Measurements from ENCODE around the gene TP53BP2. TPM values are rescaled to one million over a fixed set of nuclear protein-coding genes. Genes with fewer than 3 reads are reported as not detected.

The TP53BP2 gene
- total RNA-seq, 1 experiment from 2014 or later = 34.7 TPM

DNA sequence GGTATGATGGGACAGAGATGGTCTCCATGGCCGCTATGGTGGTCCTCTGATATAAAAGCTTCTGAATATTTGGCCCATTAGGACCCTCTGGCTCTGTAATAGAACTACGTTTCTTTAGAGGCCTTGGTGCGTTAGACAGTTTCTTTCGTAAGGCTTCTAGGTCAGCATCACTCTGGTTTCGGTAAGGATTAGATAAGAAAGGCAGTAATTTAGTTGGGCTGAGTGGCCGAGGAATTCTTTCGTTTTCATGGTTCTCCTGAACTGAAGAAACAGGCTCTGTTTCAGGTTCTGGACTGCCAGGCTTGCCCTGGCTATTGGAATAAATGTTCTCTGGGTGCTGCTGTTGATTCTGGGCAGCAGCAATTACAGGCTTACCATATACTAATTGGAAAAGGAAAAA, 49.5 kb downstream of the TP53BP2 start:
- DNase-seq (ENCODE audit: low read depth) = no peak

DNA sequence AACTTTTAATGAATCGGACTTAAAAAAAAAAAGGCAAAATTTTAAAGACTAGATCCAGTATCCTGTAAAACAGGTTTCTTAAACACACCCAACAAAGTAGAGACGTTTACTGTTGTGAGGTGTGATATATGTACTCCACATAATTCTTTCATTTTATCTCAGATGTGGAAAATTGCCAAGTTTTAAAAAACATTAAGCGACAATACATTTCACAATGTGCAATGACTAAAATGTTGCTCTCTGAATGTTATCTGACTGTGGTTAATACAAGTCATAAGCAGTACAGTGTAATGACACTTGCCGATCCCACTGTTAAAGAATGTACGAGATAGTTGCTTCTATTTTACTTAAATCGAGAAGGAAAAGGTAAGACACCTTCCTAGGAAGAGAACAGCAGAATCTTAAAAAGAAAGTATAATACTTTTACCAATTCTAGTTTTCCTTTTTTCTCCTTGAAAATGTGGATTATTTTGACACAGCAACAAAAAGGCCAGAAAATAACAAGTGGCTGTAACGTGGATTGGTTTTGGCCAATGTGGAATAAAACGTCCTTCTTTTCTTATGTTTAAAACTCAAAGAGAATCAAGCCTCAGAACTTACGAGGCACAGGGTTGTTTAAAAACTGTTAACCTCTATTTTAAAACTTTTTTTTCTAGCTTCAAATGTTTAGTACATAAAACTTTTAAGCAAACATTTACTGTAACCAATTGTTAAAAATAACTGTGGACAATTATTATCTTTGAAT, 51.4 kb downstream of the TP53BP2 start:
- no peak for DNase-seq (ENCODE audit: low read depth)

DNA sequence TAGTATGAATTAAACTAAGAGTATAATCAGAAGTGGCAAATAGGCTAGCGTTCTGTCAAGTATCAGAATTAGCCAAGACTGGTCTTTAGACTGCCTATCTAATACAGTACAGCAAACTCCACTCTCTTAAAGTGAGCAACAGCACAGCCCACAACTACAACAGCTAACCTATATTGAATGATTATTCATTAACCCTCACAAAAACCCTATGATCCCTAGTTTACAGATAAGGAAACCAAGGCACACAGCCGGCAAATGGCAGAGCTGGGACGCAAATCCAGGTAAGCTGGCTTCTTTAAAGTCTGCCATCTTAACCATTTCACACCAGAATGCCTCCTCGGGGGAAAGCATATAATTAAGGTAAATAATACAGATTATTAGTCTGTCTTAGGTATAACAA, 52.0 kb downstream of the TP53BP2 start:
- no peak for DNase-seq (ENCODE audit: low read depth)

DNA sequence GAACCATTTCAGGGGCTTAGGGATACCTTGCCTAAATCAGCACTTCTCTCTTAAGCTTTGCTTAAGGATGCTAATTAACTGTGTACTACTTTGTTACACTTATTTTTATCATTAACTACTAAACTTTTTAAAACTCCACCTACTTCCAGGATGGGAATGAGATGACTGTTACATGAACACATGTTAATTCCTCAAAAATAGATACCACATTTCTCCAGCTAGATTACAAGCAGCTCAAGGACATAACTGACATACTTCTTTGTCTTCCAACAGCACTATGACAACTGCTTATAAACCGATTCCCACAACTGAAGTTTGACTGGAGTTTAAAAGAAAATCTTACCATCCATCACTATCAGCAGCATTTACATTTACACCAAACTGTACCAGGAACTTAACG, 53.7 kb downstream of the TP53BP2 start:
- no peak for DNase-seq (ENCODE audit: low read depth)

DNA sequence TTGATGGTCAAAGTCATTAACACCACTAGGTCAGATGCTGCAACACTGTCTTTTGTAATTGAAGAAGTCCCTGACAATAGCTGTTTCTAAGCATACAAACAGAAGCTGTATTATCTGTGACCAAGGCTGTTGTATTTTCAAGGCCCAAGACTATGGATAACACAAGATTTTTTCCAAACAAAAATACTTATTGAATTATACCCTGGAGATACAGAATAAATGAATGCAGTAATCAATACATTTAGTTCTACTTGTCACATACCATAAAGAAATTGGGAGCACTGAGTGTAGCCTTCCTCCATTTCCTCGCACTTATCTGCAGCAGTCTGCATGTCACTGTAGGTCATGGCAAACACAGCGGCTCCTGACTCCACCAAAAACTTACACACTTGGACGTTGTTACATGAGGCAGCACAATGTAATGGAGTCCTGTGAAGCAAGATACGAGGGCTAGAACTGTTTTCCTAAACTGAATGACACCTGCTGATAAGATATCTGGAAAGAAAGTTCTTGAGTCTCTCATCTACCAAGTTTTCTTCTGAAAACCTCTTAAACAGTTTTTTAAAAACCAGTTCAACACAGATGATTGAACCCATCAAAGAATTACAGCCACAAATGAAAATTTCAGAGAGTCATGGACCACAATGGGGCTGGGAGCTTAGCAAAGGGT, 56.9 kb downstream of the TP53BP2 start:
- DNase-seq (ENCODE audit: low read depth) = no peak

DNA sequence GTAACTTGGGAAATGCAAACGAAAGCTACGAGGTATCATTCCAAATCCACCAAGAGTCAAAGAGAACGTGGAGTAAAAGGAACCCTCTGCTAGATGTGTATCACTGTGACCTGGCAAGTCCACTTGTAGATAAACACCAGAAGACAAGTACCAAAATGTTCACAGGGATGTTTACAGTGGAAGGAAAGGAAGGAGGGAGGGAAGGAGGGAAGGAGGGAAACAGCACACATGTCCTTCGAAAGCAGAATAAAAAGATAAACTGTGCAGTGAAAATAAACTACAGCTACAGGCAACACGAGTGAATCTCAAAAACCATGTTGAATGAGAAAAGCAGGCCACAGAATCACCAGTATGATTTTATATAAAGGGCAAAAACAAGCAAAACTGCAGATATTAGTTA, 59.9 kb downstream of the TP53BP2 start:
- DNase-seq (ENCODE audit: low read depth) = no peak

DNA sequence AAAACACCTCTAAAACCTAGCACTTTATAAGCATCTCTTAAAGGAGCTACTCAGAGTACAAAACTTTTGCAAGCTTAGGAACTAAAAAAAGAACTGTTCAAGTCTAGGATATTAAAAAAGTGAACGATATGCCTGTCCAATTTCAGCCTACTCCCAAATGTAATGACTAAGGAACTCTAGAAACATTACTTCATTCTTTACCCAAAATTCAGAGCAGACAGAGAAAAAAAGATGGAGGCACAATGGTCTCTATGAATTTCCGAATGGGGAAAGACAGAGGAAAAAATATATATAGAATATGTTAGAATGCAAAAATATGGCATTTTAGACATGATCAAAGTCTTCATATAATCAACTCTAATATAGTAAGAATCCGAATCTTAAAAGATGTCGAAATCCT, 61.2 kb downstream of the TP53BP2 start:
- DNase-seq (ENCODE audit: low read depth) = no peak

DNA sequence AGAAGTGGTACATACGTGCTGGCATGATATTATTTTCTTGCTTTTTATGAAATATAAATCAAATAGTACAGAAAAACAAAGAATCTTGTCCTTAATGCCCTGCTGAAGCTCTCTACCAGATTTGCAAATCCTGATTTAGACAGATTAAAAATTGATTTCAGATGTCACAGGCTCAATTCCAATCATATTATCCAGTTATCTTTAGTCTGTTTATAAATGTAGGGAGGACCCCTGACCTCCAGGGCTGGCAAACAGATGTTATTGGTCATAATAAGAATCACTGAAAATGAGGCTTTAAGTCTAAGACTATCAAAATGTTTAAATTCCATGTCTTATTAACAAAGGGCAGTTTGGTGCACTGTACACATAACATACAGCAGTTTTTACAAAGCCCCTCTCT, 62.1 kb downstream of the TP53BP2 start:
- no peak for DNase-seq (ENCODE audit: low read depth)

DNA sequence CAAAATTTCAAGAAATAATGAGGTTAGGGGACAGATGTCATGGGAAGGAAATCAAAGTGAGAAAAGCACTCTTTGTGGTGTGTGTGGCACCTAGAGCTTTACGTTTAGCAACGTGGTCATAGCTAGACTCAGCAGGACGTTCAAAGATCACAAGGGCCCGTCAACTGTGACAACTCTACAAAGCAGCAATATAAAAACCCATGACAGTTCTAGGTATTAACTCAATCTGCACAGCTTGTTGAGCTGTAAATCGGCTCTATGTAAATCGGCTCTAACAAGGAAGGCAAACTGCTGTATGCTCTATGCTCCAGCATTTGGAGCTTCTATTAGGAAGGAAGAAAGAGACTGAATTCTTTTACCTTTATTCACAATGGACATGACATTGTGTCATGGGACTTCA, 64.8 kb downstream of the TP53BP2 start:
- no peak for DNase-seq (ENCODE audit: low read depth)

DNA sequence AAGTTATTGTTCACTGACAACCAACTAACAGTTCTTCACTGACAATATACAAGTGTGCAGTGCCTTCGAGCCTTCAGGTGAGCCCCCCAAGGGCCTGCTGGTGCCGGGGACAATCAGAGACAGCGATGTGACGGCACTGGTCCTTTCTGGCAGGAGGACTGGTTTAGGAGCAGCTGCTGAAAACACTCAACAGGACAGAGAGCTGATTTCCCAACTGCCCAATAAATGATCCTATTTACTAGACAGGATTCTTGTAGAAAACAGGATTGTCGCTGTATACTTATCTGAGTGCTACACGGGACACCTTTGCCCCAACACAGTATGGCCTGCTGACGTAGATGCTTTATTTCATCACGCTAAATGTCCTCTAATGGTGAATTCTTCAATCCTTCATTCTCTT, 65.4 kb downstream of the TP53BP2 start:
- DNase-seq (ENCODE audit: low read depth) = no peak

DNA sequence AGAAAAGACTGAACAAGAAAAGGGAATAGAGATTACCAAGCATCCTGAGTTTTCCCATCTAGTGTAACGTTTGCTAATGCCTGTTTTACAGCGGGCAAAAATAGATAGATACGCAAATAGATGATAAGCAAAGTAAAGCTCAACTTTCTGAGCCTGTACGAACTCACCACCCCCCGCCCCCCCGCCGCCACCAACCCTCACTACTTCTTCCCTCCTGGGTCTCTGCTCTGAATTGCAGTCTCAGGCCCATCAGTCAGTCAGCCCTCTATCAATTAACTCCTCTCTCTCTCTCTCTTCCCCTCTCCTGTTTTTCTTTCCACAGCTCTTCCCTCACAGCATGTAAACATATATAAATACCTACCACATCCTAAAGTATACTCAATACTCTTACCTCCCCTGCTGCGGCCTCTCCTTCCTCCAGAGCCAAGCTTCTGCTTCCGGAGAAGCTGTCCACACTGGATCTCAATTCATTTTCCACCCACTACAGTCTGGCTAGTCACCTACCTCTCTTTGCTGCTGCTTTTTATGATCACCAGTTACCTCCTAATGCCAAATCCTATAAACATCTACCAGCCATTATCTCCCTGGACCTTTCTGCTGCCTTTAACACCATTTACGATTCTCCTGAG, 68.8 kb downstream of the TP53BP2 start:
- no peak for DNase-seq (ENCODE audit: low read depth)

DNA sequence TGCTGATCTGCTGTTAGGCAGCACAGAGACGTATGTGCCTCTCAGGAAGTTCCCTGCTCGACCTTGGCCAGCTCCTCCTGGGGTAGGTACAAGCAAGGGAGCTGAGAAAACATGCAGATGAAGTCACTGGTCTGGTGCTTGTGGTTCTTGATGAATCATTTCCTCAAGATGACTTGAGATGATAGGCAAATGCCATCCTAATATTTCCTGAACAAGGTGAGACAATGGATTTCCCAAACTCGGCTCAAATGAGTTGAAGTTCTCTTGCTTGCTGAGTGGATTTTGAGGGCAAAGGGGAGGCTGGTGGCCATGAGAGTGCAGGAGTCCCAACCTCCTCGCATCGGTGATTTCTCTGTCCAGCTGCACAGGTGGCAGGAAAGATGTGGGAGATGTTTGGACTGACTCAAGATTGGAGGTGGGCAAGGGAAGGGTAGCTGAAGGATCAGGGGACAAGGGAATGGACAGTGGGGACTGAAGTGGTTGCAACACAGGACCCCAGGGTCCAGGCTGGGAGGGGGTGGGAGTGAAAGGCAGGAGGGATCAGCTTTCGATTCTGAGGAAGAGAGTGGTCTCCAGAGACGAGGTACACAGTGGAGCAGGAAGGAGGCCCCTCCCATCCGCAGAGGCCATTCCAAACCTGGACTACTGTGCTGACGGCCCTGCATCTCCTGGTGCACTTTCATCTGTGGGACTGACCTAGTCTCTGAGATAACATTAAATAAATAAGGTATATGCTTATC, 69.5 kb downstream of the TP53BP2 start:
- DNase-seq (ENCODE audit: low read depth) = peak; percentile 93

DNA sequence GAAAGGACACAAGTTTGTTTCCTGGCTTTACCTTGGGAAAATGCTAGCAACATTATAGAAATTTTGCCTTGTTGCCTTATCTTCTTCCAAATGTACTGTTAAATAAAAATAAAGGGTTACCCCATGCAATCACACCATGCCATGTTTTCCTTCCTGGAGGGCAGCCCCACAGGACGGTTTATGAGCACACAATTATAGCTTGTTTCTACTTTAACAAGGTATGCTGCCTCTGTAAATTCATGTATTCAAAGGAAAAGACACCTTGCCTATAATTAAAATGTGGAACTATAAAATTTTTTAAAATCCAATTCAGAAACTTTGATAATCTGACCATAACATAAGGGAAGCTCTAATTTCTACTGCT, 70.1 kb downstream of the TP53BP2 start:
- no peak for DNase-seq (ENCODE audit: low read depth)

DNA sequence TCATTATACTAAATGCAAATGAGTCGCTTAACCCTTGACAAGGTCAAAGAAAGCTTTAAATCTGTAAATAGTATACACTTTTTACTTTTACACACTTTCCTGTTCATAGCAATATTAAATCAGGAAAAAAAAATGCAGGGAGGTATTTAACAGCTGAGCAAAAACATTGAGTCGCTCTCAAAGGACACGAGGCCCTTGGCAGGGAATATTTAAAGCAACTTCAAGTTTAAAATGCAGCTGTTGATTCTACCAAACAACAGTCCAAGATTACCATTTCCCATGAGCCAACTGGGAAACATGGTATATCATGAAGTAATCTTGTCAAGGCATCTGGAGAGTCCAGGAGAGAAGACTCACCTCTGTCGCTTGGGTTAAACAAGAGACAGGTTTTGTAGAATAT, 70.7 kb downstream of the TP53BP2 start:
- DNase-seq (ENCODE audit: low read depth) = no peak

DNA sequence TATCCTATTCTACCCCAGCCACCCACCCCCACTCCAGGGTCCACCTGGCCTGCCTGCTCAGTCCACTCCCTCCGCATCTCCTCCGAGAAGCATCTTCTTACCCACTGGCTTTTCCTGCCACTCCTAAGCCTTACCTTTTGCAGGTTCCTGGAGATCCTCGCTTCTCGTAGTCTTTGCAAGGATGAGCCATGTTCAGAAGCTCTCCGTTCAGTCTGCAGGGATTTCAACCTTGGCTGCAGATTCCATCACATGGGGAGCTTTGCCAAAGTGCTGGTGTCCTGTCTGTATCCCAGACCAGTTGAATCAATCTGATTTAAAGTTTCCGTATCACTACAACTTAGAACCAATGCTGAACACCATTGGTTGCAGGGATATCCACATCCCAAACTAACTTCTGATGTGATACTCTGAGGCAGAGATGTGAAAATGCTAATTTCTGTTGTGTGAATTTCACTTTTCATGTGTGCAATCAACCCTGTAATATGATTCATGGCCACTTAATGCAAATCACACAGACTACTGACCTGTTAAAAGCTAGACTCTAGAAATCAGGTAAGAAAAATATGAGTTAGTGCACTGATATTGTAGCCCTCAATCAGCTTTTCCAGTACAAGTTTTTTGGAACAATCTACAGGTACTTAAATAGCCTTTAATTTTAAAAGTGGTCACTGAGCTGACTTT, 71.5 kb downstream of the TP53BP2 start:
- no peak for DNase-seq (ENCODE audit: low read depth)

DNA sequence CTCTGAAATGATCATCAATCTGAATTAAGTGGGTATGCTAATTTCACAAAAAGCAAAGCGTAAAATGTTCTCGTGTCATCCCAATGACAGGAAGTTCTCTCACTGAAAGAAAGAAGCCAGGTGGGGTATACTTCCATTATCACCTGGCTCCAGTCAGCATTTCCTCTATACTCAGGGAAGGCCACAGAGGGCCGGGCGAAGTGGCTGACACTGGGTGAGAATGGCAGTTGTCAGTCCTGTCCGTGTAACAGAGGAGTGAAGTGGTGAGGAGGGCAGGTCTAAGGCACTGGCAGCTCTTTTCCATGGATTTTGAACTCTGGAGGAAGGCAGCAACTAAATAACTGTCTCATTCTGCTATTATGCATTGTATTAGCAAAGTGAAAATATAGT, 73.0 kb downstream of the TP53BP2 start:
- no peak for DNase-seq (ENCODE audit: low read depth)

DNA sequence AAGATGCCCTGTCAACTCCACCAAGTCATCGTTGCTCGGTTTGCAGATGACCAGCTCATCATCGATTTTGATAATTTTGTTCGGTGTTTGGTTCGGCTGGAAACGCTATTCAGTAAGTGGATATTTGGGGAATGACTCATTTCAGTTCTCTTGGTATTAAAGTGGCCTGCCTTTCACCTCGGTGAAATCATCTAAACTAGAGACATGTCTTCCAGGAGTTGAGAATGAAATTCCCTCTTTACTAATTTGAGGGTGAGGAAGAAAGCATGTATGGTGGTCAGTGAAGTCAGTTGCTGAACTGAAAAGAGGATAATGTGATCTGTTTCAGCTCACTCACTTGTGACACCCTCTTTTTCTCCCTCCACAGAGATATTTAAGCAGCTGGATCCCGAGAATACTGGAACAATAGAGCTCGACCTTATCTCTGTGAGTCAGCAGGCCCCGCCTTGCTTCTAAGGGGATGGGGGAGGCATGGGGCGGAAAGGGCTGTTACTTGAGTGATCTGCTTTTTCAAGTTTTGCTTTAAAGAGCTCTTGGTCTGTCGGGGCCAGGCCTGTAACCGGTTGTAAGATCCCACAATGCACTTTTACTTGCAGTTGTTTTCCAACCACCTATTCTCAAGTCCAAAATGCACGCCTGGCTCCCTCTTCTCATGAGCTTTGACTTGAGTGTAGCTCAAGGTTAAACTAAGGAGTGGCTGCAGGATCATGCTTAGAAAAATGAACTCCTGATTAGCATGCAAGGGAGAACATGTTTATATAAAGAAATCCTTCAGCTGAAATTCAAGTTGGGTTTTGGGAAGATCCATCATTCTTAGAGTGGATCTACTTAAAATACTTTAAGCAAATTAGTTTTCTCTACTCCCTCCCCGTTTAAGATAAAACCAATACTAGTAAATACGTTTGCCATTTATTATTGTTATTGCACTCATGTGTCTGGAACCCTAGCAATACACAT, 73.7 kb downstream of the TP53BP2 start:
- peak; percentile 93 for DNase-seq (ENCODE audit: low read depth)

DNA sequence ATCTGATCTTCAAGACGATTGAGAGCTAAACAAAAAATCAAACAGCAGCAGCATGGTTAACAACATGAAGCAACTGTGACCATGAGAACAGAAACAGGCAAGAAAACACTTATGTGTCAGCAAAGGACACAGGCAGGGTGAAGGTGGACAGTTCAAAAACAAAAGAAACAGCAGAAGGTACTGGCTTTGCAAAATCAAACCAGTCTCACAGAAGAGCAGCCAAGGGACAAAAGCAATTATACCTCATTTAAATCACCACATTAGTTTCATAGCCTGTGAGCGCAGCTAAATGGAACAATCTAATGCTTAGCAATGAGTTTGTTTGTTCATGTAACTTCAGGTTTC, 74.3 kb downstream of the TP53BP2 start:
- DNase-seq (ENCODE audit: low read depth) = no peak

DNA sequence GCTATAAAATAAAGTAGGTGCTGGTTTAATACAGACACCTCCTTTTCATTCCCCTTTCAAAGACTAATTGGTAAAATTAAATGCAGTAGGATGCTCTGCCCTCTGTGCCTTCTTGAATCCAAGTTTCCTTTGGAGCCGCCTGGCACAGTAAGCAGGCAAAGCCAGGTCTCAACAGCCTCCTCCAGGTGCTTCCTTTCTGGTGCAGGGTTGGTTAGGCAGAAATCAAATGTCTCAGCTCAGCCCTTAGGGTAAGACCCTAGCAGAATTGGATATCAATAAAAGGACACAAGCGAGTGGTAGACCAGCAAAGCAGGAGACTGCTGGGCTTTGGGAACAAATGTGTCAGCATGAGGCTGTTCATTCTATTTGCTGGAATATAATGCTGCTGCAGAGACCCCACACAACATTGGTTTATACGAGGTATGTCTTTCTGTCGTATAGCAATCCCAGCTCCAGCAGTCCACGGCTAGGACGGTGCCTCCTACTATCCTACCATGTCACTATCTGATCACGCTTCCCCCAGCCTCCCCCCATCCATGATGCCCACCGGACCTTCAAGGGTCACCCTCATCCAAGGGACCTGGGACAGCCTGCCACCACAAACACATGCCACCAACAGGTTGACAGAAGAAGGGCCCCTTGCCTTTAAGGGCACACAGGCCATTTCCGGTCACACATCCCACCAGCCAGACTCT, 75.0 kb downstream of the TP53BP2 start:
- no peak for DNase-seq (ENCODE audit: low read depth)

DNA sequence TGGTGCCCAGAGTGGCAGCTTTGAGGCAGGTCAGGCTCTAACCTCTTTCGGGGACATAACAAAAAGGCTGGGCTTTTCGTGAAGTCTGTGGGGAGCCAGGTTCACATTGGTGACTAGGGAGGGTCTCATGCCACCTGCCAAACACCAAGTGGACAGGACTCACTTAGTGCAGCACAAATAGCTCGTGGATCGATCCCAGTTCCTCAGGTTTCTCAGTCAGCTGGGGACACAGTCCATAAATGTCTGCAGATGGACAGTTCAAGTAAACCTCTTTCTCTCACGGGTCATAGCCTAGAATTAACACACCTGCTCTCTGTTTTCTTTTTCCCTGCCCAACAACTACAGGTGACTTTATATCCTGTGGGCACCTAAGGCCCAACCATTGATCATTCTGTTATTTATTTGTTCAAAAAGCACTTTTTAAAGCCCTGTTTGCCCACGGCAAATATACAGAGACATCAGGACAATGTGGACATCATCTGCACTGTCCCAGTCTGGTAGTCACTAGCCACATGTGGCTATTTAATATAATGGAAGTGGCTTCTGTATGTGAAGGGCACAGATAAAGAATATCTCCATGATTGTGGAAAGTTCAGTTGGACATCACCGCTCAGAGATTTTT, 79.9 kb downstream of the TP53BP2 start:
- no peak for DNase-seq (ENCODE audit: low read depth)
